Ovary (tissue), 3 donors: ENCODE measurements around the gene PGGHG.

ENCODE experiments used
- EP300 ChIP-seq: sonication (generic); formaldehyde crosslinking; IDR thresholded peaks from one replicate; pipeline ENCODE4 v1.6.1; 2017; ENCODE audit warnings: antibody characterized with exemption
- POLR2A ChIP-seq: fragments of 450-650 bp; IDR thresholded peaks from one replicate; pipeline ENCODE4 v1.6.1; 2017; ENCODE audit warnings: antibody characterized with exemption, mild to moderate bottlenecking, moderate library complexity
- TF ChIP-seq, protein P1 (sequence below), 3 donors: fragments of 450-650 bp in 2 of 3; fragments of 200-600 bp in 1 of 3; IDR thresholded peaks; one replicate each; pipeline versions ENCODE4 v1.5.1 to v1.8.0; 2016 to 2022; ENCODE audit warnings: antibody characterized with exemption in 3 of 3, mild to moderate bottlenecking in 1 of 3
- donor health status: DM: no; HTN: no; CAD: no.

DNA sequence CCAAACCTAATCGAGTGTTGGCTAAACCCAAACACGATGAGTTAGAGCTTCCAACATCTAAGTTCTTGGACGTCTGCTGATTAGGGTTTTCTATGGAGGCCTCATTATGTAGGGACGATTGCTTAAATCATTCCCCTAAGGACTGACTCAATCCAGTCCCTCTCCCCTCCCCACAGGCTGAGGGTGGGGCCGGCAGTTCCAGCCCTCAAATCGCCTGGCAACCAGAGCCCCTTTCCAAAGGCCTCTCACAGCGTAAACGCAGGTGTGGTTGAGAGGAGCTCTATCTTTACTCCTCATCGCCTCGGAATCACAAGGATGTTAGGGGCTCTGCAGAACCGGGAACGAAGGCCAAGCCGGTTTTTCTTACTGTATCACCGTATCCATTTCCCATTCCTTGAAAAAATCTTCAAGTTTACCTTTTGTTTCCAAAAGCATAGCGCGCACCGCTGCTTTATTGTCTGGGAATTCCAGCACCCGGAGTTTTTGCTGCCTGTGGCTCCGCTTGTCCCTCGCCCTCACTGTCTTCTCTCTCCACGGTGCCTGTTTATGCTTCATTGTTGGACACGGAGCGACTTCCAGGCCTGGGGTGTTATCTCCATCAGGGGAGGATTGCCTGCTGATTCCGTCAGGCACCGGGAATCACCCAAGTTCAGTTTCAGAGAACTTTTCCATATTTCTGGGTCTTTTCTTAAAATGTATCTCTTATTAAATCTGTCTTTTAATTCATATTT, 45.5 kb downstream of the PGGHG start:
- TF ChIP-seq, protein P1, sequence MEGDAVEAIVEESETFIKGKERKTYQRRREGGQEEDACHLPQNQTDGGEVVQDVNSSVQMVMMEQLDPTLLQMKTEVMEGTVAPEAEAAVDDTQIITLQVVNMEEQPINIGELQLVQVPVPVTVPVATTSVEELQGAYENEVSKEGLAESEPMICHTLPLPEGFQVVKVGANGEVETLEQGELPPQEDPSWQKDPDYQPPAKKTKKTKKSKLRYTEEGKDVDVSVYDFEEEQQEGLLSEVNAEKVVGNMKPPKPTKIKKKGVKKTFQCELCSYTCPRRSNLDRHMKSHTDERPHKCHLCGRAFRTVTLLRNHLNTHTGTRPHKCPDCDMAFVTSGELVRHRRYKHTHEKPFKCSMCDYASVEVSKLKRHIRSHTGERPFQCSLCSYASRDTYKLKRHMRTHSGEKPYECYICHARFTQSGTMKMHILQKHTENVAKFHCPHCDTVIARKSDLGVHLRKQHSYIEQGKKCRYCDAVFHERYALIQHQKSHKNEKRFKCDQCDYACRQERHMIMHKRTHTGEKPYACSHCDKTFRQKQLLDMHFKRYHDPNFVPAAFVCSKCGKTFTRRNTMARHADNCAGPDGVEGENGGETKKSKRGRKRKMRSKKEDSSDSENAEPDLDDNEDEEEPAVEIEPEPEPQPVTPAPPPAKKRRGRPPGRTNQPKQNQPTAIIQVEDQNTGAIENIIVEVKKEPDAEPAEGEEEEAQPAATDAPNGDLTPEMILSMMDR (IDR thresholded peaks at IDR 0.05) = no peak
- TF ChIP-seq POLR2A (peak; percentile 16), EP300 (no peak)
